HL-60 (cell line): ENCODE data around the gene AP1S3.

Source experiments
- DNase-seq, 2 experiments: peaks; one replicate each; pipeline ENCODE4 v3.0.0-alpha.2; 2010 to 2020; ENCODE audit warnings: low read depth in 1 of 2, low spot score in 1 of 2
- H3K27ac ChIP-seq: fragments of 250-450 bp; sonication (Bioruptor Pico); replicated peaks from 2 replicates; pipeline ENCODE4 v1.5.1; 2020; ENCODE audit warnings: mild to moderate bottlenecking, moderate library complexity
- H3K27me3 ChIP-seq: fragments of 250-450 bp; sonication (Bioruptor Pico); 2 replicates; pipeline ENCODE4 v1.5.1; 2021; ENCODE audit warnings: mild to moderate bottlenecking, moderate library complexity; ENCODE audit not compliant: insufficient read depth, poor library complexity, severe bottlenecking
- H3K4me3 ChIP-seq: replicated peaks from 2 replicates; pipeline ENCODE4 v1.5.1; 2011; ENCODE audit warnings: mild to moderate bottlenecking, control low read depth, low read length; ENCODE audit not compliant: insufficient read depth
- CTCF ChIP-seq: IDR thresholded peaks from one replicate; pipeline ENCODE4 v1.5.1; 2011; ENCODE audit warnings: low read length, control low read depth, inconsistent platforms; ENCODE audit not compliant: insufficient read depth
- GABPA ChIP-seq: IDR thresholded peaks from 2 replicates; pipeline ENCODE4 v1.6.1; 2012; ENCODE audit warnings: low read depth
- POLR2AphosphoS5 ChIP-seq: IDR thresholded peaks from 2 replicates; pipeline ENCODE4 v1.6.1; 2012; ENCODE audit warnings: low read depth
- REST ChIP-seq: IDR thresholded peaks from 2 replicates; pipeline ENCODE4 v1.6.1; 2012; ENCODE audit warnings: low read depth; ENCODE audit not compliant: insufficient replicate concordance
- SPI1 ChIP-seq: IDR thresholded peaks from 2 replicates; pipeline ENCODE4 v1.6.1; 2012; ENCODE audit warnings: low read depth, mild to moderate bottlenecking, borderline replicate concordance

Gene AP1S3

GRCh38 chr2:223712642-223713041 lies 124.7 kb downstream of the AP1S3 start:
- Histone ChIP-seq H3K27me3 (no peaks in the 10 kb centered on the region), H3K4me3 (no peak overlapping the region), H3K27ac (no peak overlapping the region)
- TF ChIP-seq REST (no peak), SPI1 (no peak), POLR2AphosphoS5 (no peak), CTCF (no peak), GABPA (no peak)
- no peak for DNase-seq

- H3K27me3 ChIP-seq, result no peaks in the 10 kb centered on the region
- no peak overlapping the region for H3K4me3 ChIP-seq
- no peak for TF ChIP-seq REST
- no peak for TF ChIP-seq SPI1
- no peak for TF ChIP-seq GABPA
- no peak for TF ChIP-seq CTCF
- TF ChIP-seq POLR2AphosphoS5, result no peak
- no peak for DNase-seq
- H3K27ac ChIP-seq, result no peak overlapping the region
These were observed 125.6 kb downstream of the AP1S3 start for GRCh38 chr2:223711596-223712326.
